ENCODE results near the gene FUT3. TPM values are rescaled to one million over a fixed set of nuclear protein-coding genes. Genes with fewer than 3 reads are reported as not detected.

Gene FUT3
- total and polyA plus RNA-seq, 2 of the 8 experiments (the other 6 are each of a cell fraction or from before 2014, with no cell fraction given) = 0.15 to 0.63 TPM

DNA sequence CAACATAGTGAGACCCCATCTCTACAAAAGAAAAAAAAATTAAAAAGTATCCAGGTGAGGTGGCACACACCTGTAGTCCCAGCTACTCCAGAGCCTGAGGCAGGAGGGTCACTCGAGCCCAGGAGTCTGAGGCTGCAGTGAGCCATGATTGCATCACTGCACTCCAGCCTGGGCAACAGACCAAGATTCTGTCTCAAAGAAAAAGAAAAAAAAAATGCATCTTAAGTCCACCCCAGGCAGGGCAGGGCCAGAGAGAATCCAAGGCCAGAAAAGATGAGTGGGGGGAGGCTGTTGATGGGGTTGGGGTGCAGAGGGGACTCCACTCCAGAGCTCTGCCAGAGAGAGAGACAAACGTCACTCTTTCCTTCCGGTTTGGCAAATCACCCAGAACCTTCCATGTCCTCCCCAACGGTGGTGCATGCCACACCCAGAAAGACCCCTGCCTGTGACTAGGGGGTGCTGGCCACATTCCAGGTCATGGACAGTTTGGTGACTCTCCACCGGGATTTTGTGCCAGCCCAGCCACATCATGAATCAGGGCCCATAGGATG is 431 bp downstream of the FUT3 start:
- Histone ChIP-seq H3K14ac (ENCODE audit: insufficient read length) (no peak overlapping the region), H3K4me1 (replicated peaks in 1 of 4; ENCODE audit: control insufficient read depth in 3 of 4, insufficient read depth in 4 of 4, low read length in 3 of 4) (no peaks in the 10 kb centered on the region), H3K23ac (ENCODE audit: insufficient read length) (no peak overlapping the region), H2BK15ac (ENCODE audit: low read length) (no peak overlapping the region), H3K36me3 (ENCODE audit: control insufficient read depth in 2 of 4, insufficient read depth in 4 of 4, low read length in 3 of 4) (no peaks in the 10 kb centered on the region), H3K79me2 (ENCODE audit: control insufficient read depth in 1 of 2, insufficient read depth in 2 of 2, low read length in 2 of 2) (no peaks in the 10 kb centered on the region), H3K4me2 (ENCODE audit: insufficient read depth in 1 of 2, low read depth in 2 of 2, low read length in 2 of 2) (no peak overlapping the region), H3K9me3 (ENCODE audit: insufficient read depth in 2 of 2, low read depth in 1 of 2, low read length in 1 of 2) (peaks cover 0 to 4% of the 10 kb centered on the region in 2 experiments; a peak in 1 of 4 replicates), H2AFZ (ENCODE audit: low read length) (no peak overlapping the region), H3K18ac (ENCODE audit: extremely low read depth, low read length) (no peak overlapping the region), H4K20me1 (replicated peaks in 1 of 2; ENCODE audit: control insufficient read depth in 1 of 2, insufficient read depth in 2 of 2, low read length in 2 of 2) (no peaks in the 10 kb centered on the region), H3K4ac (replicated peaks; ENCODE audit: insufficient read length, low read depth, low read length) (no peak overlapping the region), H3K27me3 (replicated peaks in 1 of 4; ENCODE audit: control insufficient read depth in 3 of 4, extremely low read depth in 1 of 4, insufficient read depth in 3 of 4, low read length in 3 of 4) (no peaks in the 10 kb centered on the region), H2BK20ac (ENCODE audit: low read length) (no peak overlapping the region), H3K4me3 (ENCODE audit: extremely low read depth in 1 of 4, insufficient read depth in 2 of 4, low read depth in 3 of 4, low read length in 4 of 4) (no peak overlapping the region), H4K91ac (replicated peaks; ENCODE audit: insufficient read length, low read length) (no peak overlapping the region), H2AK5ac (ENCODE audit: low read depth, low read length) (no peak overlapping the region), H3K23me2 (ENCODE audit: low read depth, low read length) (no peaks in the 10 kb centered on the region; the same call in 1 of the 2 replicates), H3K9ac (replicated peaks in 1 of 4; ENCODE audit: extremely low read depth in 1 of 4, low read depth in 3 of 4, low read length in 3 of 4) (no peak overlapping the region), H2BK12ac (ENCODE audit: low read depth, low read length) (no peak overlapping the region), H3K79me1 (ENCODE audit: low read depth, low read length) (no peaks in the 10 kb centered on the region), H4K8ac (ENCODE audit: extremely low read depth, insufficient read depth, low read length) (no peak overlapping the region; the same call in 1 of the 2 replicates), H3K27ac (ENCODE audit: low read depth, low read length) (no peak overlapping the region), H2BK120ac (replicated peaks; ENCODE audit: low read depth, low read length) (no peak overlapping the region), H4K5ac (ENCODE audit: insufficient read length, low read depth, low read length) (no peak overlapping the region), H3K56ac (replicated peaks; ENCODE audit: insufficient read length, low read depth, low read length) (no peak overlapping the region), H2BK5ac (ENCODE audit: low read depth, low read length) (no peak overlapping the region)
- DNase-seq (ENCODE audit: low read depth in 1 of 2, low spot score in 2 of 2) (no peak), FAIRE-seq (no peak)
- ChIA-PET POLR2A (ENCODE audit: partially characterized antibody) (interaction anchor here (1.2 to 1.9 kb wide), 3 partner anchors 22 to 131 kb away, joined by 3 to 5 read pairs (median 3); partner anchors contain the start of gene LONP1), CTCF (ENCODE audit: partially characterized antibody) (interaction anchor here (0.7 to 1.0 kb wide), 2 partner anchors 15 to 22 kb away, joined by 3 read pairs; no protein-coding TSS in a partner anchor)
- WGBS, 2 experiments (ENCODE audit: extremely low coverage in 1 of 2, insufficient coverage in 1 of 2, insufficient read length in 1 of 2, insufficient replicate concordance in 2 of 2, low coverage in 1 of 2, low lambda C conversion rate in 2 of 2, missing lambda C conversion rate in 1 of 2) = 83% methylated on average over 4 of the region's 5 CpGs; no CpG with 5 or more reads in 1 of the 2 experiments
- no peak for TF ChIP-seq KDM4A (IDR thresholded peaks at IDR 0.05; ENCODE audit: low read depth, low read length, severe bottlenecking)
- TF ChIP-seq, protein P1, sequence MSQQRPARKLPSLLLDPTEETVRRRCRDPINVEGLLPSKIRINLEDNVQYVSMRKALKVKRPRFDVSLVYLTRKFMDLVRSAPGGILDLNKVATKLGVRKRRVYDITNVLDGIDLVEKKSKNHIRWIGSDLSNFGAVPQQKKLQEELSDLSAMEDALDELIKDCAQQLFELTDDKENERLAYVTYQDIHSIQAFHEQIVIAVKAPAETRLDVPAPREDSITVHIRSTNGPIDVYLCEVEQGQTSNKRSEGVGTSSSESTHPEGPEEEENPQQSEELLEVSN (IDR thresholded peaks at IDR 0.05) = no peak
- no peak for TF ChIP-seq SIN3A (conservative IDR thresholded peaks at IDR 0.05 in 1 of 2, IDR thresholded peaks at IDR 0.05 in 1 of 2; ENCODE audit: low read depth in 1 of 2, low read length in 2 of 2)

Data from H1 (cell line).